ENCODE measurements around the gene SNX25. TPM values are rescaled to one million over a fixed set of nuclear protein-coding genes. Genes with fewer than 3 reads are reported as not detected.

Gene SNX25
- total and polyA plus RNA-seq, 2 experiments from 2014 or later, result 6.9 to 25.0 TPM

DNA sequence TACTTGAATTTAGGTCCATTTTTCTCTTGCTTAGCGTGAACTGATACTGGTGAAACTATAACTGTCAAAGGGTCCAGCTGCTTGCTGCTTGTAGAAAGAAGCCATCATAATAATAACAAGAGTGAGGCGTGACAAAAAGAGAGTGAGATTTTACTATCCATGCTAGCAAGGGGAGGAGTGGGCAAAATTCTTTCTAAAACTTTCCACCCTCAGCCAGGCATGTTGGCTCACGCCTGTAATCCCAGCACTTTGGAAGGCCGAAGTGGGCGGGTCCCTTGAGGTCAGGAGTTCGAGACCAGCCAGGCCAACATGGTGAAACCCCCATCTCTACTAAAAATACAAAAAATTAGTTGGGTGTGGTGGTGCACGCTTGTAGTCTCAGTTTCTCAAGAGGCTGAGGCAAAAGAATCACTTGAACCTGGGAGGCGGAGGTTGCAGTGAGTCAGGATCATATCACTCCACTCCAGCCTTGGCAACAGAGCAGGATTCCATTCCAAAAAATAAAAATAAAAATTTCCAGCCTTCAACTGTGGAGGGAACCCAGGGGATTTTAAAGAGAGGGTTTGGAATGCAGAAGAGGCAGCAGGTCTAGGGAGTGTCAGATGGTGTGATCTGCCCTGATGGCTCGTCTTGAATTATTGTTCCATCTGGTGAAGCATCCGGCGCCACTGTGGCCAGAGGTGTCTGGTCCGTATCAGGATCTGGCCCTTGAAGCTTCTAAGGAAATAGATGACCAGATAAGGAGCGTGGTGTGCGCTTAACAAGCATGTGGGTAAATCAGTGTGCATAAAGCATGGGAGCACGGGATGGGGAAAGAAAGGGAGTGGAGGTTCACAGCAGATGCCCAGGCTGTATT lies 134.6 kb downstream of the SNX25 start (continued):
- TF ChIP-seq, protein P1, sequence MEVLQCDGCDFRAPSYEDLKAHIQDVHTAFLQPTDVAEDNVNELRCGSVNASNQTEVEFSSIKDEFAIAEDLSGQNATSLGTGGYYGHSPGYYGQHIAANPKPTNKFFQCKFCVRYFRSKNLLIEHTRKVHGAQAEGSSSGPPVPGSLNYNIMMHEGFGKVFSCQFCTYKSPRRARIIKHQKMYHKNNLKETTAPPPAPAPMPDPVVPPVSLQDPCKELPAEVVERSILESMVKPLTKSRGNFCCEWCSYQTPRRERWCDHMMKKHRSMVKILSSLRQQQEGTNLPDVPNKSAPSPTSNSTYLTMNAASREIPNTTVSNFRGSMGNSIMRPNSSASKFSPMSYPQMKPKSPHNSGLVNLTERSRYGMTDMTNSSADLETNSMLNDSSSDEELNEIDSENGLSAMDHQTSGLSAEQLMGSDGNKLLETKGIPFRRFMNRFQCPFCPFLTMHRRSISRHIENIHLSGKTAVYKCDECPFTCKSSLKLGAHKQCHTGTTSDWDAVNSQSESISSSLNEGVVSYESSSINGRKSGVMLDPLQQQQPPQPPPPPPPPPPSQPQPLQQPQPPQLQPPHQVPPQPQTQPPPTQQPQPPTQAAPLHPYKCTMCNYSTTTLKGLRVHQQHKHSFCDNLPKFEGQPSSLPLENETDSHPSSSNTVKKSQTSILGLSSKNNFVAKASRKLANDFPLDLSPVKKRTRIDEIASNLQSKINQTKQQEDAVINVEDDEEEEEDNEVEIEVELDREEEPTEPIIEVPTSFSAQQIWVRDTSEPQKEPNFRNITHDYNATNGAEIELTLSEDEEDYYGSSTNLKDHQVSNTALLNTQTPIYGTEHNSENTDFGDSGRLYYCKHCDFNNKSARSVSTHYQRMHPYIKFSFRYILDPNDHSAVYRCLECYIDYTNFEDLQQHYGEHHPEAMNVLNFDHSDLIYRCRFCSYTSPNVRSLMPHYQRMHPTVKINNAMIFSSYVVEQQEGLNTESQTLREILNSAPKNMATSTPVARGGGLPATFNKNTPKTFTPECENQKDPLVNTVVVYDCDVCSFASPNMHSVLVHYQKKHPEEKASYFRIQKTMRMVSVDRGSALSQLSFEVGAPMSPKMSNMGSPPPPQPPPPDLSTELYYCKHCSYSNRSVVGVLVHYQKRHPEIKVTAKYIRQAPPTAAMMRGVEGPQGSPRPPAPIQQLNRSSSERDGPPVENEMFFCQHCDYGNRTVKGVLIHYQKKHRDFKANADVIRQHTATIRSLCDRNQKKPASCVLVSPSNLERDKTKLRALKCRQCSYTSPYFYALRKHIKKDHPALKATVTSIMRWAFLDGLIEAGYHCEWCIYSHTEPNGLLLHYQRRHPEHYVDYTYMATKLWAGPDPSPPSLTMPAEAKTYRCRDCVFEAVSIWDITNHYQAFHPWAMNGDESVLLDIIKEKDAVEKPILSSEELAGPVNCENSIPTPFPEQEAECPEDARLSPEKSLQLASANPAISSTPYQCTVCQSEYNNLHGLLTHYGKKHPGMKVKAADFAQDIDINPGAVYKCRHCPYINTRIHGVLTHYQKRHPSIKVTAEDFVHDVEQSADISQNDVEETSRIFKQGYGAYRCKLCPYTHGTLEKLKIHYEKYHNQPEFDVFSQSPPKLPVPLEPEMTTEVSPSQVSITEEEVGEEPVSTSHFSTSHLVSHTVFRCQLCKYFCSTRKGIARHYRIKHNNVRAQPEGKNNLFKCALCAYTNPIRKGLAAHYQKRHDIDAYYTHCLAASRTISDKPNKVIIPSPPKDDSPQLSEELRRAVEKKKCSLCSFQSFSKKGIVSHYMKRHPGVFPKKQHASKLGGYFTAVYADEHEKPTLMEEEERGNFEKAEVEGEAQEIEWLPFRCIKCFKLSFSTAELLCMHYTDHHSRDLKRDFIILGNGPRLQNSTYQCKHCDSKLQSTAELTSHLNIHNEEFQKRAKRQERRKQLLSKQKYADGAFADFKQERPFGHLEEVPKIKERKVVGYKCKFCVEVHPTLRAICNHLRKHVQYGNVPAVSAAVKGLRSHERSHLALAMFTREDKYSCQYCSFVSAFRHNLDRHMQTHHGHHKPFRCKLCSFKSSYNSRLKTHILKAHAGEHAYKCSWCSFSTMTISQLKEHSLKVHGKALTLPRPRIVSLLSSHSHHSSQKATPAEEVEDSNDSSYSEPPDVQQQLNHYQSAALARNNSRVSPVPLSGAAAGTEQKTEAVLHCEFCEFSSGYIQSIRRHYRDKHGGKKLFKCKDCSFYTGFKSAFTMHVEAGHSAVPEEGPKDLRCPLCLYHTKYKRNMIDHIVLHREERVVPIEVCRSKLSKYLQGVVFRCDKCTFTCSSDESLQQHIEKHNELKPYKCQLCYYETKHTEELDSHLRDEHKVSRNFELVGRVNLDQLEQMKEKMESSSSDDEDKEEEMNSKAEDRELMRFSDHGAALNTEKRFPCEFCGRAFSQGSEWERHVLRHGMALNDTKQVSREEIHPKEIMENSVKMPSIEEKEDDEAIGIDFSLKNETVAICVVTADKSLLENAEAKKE (CRISPR knock-in tag; IDR thresholded peaks at IDR 0.05), result no peak
- TF ChIP-seq JUNB (IDR thresholded peaks at IDR 0.05; ENCODE audit: unreplicated experiment) (no peak), EZH2phosphoT487 (IDR thresholded peaks at IDR 0.05; ENCODE audit: unreplicated experiment) (no peak), EZH2 (IDR thresholded peaks at IDR 0.05; ENCODE audit: low read depth, unreplicated experiment) (no peak), NANOG (IDR thresholded peaks at IDR 0.05; ENCODE audit: borderline replicate concordance) (no peak), ZNF114 (CRISPR knock-in tag; IDR thresholded peaks at IDR 0.05) (no peak), STAT1 (IDR thresholded peaks at IDR 0.05; ENCODE audit: unreplicated experiment) (no peak)

DNA sequence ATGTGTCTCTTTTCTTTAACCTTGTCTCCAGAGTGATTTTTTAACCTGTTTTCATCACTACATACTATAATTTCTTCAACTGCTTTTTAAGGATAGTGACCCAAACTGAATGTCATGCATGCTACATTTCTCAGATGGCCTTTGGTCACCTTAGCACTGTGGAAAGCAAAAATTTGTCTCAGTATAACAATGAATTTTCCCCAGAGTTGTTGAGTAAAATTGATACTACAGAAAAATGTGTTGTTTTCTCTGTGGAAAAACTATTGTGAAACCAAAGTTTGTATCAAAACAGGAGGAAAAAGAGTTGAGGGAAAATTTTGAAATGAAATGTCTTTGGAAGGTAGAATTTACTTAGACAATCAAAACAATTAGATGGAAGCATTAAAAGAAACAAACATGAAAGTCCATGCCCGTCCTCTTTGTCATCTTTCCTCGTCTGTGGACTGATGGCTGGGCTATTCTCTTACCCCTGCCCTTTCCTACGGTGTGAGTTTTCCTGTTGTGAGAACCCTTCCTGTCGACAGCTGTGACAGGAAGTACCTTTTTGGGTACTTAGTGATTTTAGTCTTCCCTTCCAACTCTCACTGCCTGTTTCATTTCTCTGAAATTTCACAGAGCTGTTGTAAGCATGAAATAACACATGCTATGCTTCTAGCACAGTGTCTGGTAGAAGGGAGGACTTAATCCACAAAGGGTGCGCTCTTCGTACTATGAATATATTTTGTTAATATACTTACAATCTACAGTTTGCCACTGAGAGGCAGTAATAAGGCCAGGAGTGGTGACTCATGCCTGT lies 135.5 kb downstream of the SNX25 start:
- no peaks in the 10 kb centered on the region for H3K9me3 Mint-ChIP-seq
- H2AFZ ChIP-seq, result no peak overlapping the region
- no peaks in the 10 kb centered on the region for H3K4me1 ChIP-seq (ENCODE audit: insufficient read depth)
- H3F3A ChIP-seq (replicated peaks; ENCODE audit: low read depth), result no peaks in the 10 kb centered on the region
- no peaks in the 10 kb centered on the region for H4K20me1 ChIP-seq (replicated peaks; ENCODE audit: insufficient read depth)
- H3K4me1 Mint-ChIP-seq, result peaks cover 10% of the 10 kb centered on the region
- H3K36me3 ChIP-seq (ENCODE audit: insufficient read depth), result peaks cover 3% of the 10 kb centered on the region; the same call in 1 of the 2 replicates
- H3K36me3 Mint-ChIP-seq (ENCODE audit: low read depth), result peaks cover 27% of the 10 kb centered on the region
- H3K4me2 ChIP-seq, result no peak overlapping the region
- ATAC-seq (no peak), DNase-seq (ENCODE audit: low spot score) (no peak)
- H3K27me3 Mint-ChIP-seq (ENCODE audit: insufficient read depth, low read depth, poor library complexity), result peaks cover 2% of the 10 kb centered on the region
- no peak overlapping the region for H3K4me3 ChIP-seq
- no peak for TF ChIP-seq JUNB (IDR thresholded peaks at IDR 0.05; ENCODE audit: unreplicated experiment)
- no peak for TF ChIP-seq STAT1 (IDR thresholded peaks at IDR 0.05; ENCODE audit: unreplicated experiment)
- TF ChIP-seq, protein P2, sequence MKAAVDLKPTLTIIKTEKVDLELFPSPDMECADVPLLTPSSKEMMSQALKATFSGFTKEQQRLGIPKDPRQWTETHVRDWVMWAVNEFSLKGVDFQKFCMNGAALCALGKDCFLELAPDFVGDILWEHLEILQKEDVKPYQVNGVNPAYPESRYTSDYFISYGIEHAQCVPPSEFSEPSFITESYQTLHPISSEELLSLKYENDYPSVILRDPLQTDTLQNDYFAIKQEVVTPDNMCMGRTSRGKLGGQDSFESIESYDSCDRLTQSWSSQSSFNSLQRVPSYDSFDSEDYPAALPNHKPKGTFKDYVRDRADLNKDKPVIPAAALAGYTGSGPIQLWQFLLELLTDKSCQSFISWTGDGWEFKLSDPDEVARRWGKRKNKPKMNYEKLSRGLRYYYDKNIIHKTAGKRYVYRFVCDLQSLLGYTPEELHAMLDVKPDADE (IDR thresholded peaks at IDR 0.05), result no peak
- TF ChIP-seq, protein P3, sequence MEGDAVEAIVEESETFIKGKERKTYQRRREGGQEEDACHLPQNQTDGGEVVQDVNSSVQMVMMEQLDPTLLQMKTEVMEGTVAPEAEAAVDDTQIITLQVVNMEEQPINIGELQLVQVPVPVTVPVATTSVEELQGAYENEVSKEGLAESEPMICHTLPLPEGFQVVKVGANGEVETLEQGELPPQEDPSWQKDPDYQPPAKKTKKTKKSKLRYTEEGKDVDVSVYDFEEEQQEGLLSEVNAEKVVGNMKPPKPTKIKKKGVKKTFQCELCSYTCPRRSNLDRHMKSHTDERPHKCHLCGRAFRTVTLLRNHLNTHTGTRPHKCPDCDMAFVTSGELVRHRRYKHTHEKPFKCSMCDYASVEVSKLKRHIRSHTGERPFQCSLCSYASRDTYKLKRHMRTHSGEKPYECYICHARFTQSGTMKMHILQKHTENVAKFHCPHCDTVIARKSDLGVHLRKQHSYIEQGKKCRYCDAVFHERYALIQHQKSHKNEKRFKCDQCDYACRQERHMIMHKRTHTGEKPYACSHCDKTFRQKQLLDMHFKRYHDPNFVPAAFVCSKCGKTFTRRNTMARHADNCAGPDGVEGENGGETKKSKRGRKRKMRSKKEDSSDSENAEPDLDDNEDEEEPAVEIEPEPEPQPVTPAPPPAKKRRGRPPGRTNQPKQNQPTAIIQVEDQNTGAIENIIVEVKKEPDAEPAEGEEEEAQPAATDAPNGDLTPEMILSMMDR (conservative IDR thresholded peaks at IDR 0.05; ENCODE audit: low read depth in 2 of 2), result no peak
- TF ChIP-seq CREB1 (CRISPR knock-in tag; IDR thresholded peaks at IDR 0.05; ENCODE audit: low read depth), result no peak
- H3K4me3 Mint-ChIP-seq, result no peak overlapping the region
- peak overlapping the region; percentile 39; the same call in 1 of the 2 replicates for H3K27ac ChIP-seq (ENCODE audit: low read depth)
- no peaks in the 10 kb centered on the region for H3K79me2 ChIP-seq (replicated peaks; ENCODE audit: insufficient read depth)
- no peaks in the 10 kb centered on the region for H3K27me3 ChIP-seq (ENCODE audit: insufficient read depth)
- H3K9me2 ChIP-seq (ENCODE audit: insufficient read depth), result peaks cover 5% of the 10 kb centered on the region; the same call in 1 of the 2 replicates
- no peak overlapping the region for H3K27ac Mint-ChIP-seq

All from GM23338 (cell line).